Psoas muscle (tissue), 8 donors: Measurements from ENCODE around the gene CFAP221. TPM values are rescaled to one million over a fixed set of nuclear protein-coding genes. Genes with fewer than 3 reads are reported as not detected.

ENCODE experiments used
- ATAC-seq, 4 donors: fragments of 200-7000 bp; cut with Tn5 transposase; one replicate each; pipeline ENCODE4 v1.9.1; 2020; ENCODE audit warnings: moderate library complexity in 3 of 4, mild to moderate bottlenecking in 2 of 4
- DNase-seq, 2 donors: peaks; one replicate each; pipeline ENCODE4 v3.0.0-alpha.2; 2020
- H3K27ac ChIP-seq: fragments of 200-600 bp; one replicate; pipeline ENCODE4 v1.8.0; 2022
- H3K27me3 ChIP-seq, 3 donors: fragments of 200-600 bp in 1 of 3; one replicate each; pipeline versions ENCODE4 v1.6.1 to v1.8.0; 2013 to 2022; ENCODE audit warnings: low read length in 2 of 3, mild to moderate bottlenecking in 2 of 3, moderate library complexity in 1 of 3; ENCODE audit not compliant: insufficient read depth in 3 of 3
- H3K36me3 ChIP-seq, 2 donors: fragments of 200-600 bp in 1 of 2; one replicate each; pipeline versions ENCODE4 v1.6.1 to v1.8.0; 2013 to 2022; ENCODE audit warnings: low read depth in 1 of 2, mild to moderate bottlenecking in 1 of 2, moderate library complexity in 1 of 2; ENCODE audit not compliant: insufficient read depth in 1 of 2
- H3K4me1 ChIP-seq: fragments of 200-600 bp; one replicate; pipeline ENCODE4 v1.8.0; 2022
- H3K4me3 ChIP-seq: fragments of 200-600 bp; one replicate; pipeline ENCODE4 v1.8.0; 2022; ENCODE audit warnings: mild to moderate bottlenecking
- H3K9me3 ChIP-seq: fragments of 200-600 bp; one replicate; pipeline ENCODE4 v1.8.0; 2022
- WGBS, 3 donors: extraction: QIAGEN DNeasy Blood & Tissue Kit; methylation state at CpG; one replicate each; pipeline versions ENCODE4 v1.1.6 to v1.1.7; 2013; 5-methylcytosine and 5-hydroxymethylcytosine counted together
- intact Hi-C, 2 donors: fragments of 100-400 bp; cut with DNase I; formaldehyde crosslinking; loops; one replicate each; pipeline versions ENCODE4 v1.11.0 to v1.14.2; 2022
- polyA plus RNA-seq, 3 donors: library from polyadenylated mRNA; stranded (reverse); fragments of 200-250 nt; gene quantifications; one replicate each; pipeline ENCODE4 v1.2.3, GENCODE V29; 2013
- total RNA-seq, 4 donors: library from RNA; stranded (reverse); fragmentation: NEBNext Ultra II Directional in 2 of 4; extraction: Animal tissue kit (Norgen Biotek cat#: 25700) in 2 of 4; gene quantifications; one replicate each; pipeline versions ENCODE4 v1.2.1 to v1.2.4, GENCODE V29; 2021 to 2023
- TF ChIP-seq, protein P1 (sequence below): fragments of 200-600 bp; IDR thresholded peaks from one replicate; pipeline ENCODE4 v1.8.0; 2022; ENCODE audit warnings: antibody characterized with exemption
- donor health status: healthy with polysubstance abuse.
- donor health status: DM: no; HTN: no; CAD: no; lungs with moderate emphysema.
- donor health status: Bipolar disorder and iron deficiency.
- donor health status: healthy.
- donor health status: DM: yes; HTN: yes; CAD: no.
- donor health status: DM: no; HTN: no; CAD: no.
- donor health status: DM: no; HTN: no; CAD: no.
- donor health status: DM: yes; HTN: yes; CAD: no.

CFAP221 gene
- total and polyA plus RNA-seq, 7 donors, result 0.36 to 0.88 TPM; not detected in 5

DNA sequence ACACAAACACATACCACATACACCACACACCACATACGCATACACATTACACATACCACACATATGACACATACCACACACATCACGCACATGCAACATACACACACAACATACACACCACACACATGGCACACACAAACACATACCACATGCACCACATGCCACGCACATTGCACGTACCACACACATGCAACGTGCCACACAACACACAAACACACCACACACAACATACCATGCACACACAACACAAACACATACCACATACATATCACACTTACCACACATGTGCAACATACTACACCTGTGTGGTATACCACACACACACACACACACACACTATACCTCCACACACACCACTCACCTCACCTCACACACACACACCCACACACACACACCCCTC lies 149.7 kb downstream of the CFAP221 start:
- Histone ChIP-seq H3K36me3 (no peaks in the 10 kb centered on the region), H3K27ac (no peak overlapping the region), H3K4me3 (no peak overlapping the region), H3K27me3 (no peaks in the 10 kb centered on the region), H3K4me1 (peaks cover 5% of the 10 kb centered on the region), H3K9me3 (no peaks in the 10 kb centered on the region)
- ATAC-seq (no peak), DNase-seq (no peak)
- 87 to 96% (median 95%) methylated on average over 5 of the region's 5 CpGs for WGBS, 3 donors
- intact Hi-C loops, result no loop called here
- TF ChIP-seq, protein P1, sequence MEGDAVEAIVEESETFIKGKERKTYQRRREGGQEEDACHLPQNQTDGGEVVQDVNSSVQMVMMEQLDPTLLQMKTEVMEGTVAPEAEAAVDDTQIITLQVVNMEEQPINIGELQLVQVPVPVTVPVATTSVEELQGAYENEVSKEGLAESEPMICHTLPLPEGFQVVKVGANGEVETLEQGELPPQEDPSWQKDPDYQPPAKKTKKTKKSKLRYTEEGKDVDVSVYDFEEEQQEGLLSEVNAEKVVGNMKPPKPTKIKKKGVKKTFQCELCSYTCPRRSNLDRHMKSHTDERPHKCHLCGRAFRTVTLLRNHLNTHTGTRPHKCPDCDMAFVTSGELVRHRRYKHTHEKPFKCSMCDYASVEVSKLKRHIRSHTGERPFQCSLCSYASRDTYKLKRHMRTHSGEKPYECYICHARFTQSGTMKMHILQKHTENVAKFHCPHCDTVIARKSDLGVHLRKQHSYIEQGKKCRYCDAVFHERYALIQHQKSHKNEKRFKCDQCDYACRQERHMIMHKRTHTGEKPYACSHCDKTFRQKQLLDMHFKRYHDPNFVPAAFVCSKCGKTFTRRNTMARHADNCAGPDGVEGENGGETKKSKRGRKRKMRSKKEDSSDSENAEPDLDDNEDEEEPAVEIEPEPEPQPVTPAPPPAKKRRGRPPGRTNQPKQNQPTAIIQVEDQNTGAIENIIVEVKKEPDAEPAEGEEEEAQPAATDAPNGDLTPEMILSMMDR, result no peak

DNA sequence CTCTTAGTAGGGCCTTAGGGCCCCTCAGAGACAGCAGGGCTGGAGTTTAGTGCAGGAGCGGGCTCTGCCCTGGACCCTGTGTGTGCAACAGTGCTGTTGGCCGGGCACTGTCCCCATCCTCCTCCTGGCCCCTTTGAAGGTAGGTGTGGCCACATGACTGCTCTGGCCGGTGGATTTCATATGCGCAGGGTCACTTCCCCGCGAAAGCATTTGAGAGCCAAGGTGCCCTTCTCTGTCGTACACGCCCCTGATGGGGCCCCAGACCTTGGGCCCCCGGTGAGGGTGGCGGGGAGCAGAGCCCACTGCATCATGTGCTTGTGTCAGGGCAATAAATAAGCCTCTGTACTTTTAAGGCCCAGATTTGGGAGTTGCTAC lies 150.2 kb downstream of the CFAP221 start:
- intact Hi-C loops, result no loop called here
- Histone ChIP-seq H3K36me3 (no peaks in the 10 kb centered on the region), H3K9me3 (no peaks in the 10 kb centered on the region), H3K4me1 (peaks cover 5% of the 10 kb centered on the region), H3K27ac (no peak overlapping the region), H3K27me3 (no peaks in the 10 kb centered on the region), H3K4me3 (no peak overlapping the region)
- DNase-seq (no peak), ATAC-seq (no peak)
- TF ChIP-seq, protein P1, result no peak
- 56 to 67% (median 61%) methylated on average over 10 of the region's 10 CpGs for WGBS, 3 donors

DNA sequence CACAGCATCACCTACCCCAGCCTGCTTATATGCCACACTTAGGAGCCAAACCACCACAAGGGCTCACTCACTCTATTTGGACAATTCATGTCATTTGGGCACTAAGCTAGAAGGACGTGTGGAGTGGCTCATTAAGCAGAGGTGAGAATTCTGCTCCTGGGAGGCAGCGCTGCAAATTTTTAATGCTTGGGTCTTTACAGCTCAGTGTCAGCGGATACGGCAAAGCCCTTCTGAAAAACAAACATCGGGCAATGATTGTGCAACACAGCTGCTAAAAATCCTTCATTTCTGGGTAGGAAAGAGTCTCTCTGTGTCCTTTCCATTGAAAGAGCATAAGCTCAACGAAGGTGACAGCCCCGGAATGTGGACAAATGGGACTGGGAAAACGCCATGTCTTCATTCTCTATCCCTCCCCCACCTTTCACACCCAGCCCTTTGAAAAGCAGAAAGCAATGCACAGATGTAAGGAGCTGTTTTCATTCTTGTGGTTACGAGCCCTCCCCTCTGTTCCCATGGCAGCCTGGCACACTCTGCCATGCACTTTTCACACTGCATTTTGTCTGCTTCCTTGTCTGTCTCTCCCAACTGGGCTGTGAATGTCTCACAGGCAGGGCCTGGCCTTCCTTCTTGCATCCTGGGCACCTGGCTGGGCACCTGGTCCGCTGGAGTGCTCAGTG lies 150.7 kb downstream of the CFAP221 start:
- ATAC-seq, result no peak
- H3K27ac ChIP-seq, result no peak overlapping the region
- 48 to 54% (median 50%) methylated on average over 10 of the region's 10 CpGs for WGBS, 3 donors

GRCh38 chr2:119696005-119696404 lies 151.8 kb downstream of the CFAP221 start:
- no peaks in the 10 kb centered on the region for H3K27me3 ChIP-seq
- no peaks in the 10 kb centered on the region for H3K9me3 ChIP-seq
- no peak overlapping the region for H3K4me3 ChIP-seq
- ATAC-seq (no peak), DNase-seq (no peak)
- 72 to 82% (median 79%) methylated on average over 3 of the region's 3 CpGs for WGBS, 3 donors
- TF ChIP-seq, protein P1, result no peak
- H3K36me3 ChIP-seq, result no peaks in the 10 kb centered on the region
- H3K27ac ChIP-seq, result no peak overlapping the region
- peaks cover 5% of the 10 kb centered on the region for H3K4me1 ChIP-seq
- intact Hi-C loops, result no loop called here

More for the DNA sequence above, 150.7 kb downstream of the CFAP221 start:
- TF ChIP-seq, protein P1, result no peak
- no peak for DNase-seq
- Histone ChIP-seq H3K9me3 (no peaks in the 10 kb centered on the region), H3K4me1 (peaks cover 5% of the 10 kb centered on the region), H3K4me3 (no peak overlapping the region), H3K27me3 (no peaks in the 10 kb centered on the region), H3K36me3 (no peaks in the 10 kb centered on the region)
- intact Hi-C loops, result no loop called here
